ENCODE results near the gene PGR.
"Not testable (repeated sequence)": the region's sequence is repeated elsewhere in the genome, so short reads cannot be mapped to it uniquely, and the experiment has no call there.

The PGR gene

GRCh38 chr11:101014600-101015285 is 114.9 kb downstream of the PGR start:
- H3K4me1 ChIP-seq (ENCODE audit: control insufficient read depth in 1 of 2, insufficient read depth in 2 of 2, low read length in 2 of 2), result no peaks in the 10 kb centered on the region
- H3K4me3 ChIP-seq (ENCODE audit: low read depth in 1 of 2, low read length in 2 of 2), result no peak overlapping the region
- H3K27ac ChIP-seq (ENCODE audit: low read depth, low read length), result no peak overlapping the region
- H3K36me3 ChIP-seq (ENCODE audit: control insufficient read depth in 1 of 2, insufficient read depth in 2 of 2, low read length in 2 of 2), result no peaks in the 10 kb centered on the region
- H3K9me3 ChIP-seq (ENCODE audit: control insufficient read depth in 1 of 2, low read length in 2 of 2), result no peaks in the 10 kb centered on the region
- no peak overlapping the region for H3K9ac ChIP-seq (ENCODE audit: low read depth in 1 of 2, low read length in 2 of 2)
- H3K27me3 ChIP-seq (ENCODE audit: control insufficient read depth in 1 of 2, insufficient read depth in 2 of 2, low read length in 2 of 2), result no peaks in the 10 kb centered on the region

DNA sequence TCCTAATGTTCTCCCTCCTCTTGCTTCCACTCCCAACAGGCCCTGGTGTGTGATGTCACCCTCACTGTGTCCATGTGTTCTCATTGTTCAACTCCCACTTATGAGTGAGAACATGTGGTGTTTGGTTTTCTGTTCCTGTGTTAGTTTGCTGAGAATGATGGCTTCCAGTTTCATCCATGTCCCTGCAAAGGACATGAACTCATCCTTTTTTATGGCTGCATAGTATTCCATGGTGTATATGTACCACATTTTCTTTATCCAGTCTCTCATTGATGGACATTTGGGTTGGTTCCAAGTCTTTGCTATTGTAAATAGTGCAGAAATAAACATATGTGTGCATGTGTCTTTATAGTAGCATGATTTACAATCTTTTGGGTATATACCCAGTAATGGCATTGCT is 115.9 kb downstream of the PGR start:
- H3K27ac ChIP-seq (ENCODE audit: low read depth, low read length); H3K9ac ChIP-seq (ENCODE audit: low read depth in 1 of 2, low read length in 2 of 2); H3K9me3 ChIP-seq (ENCODE audit: control insufficient read depth in 1 of 2, low read length in 2 of 2); H3K4me1 ChIP-seq (ENCODE audit: control insufficient read depth in 1 of 2, insufficient read depth in 2 of 2, low read length in 2 of 2); H3K4me3 ChIP-seq (ENCODE audit: low read depth in 1 of 2, low read length in 2 of 2); H3K36me3 ChIP-seq (ENCODE audit: control insufficient read depth in 1 of 2, insufficient read depth in 2 of 2, low read length in 2 of 2); H3K27me3 ChIP-seq (ENCODE audit: control insufficient read depth in 1 of 2, insufficient read depth in 2 of 2, low read length in 2 of 2): not testable (repeated sequence)

DNA sequence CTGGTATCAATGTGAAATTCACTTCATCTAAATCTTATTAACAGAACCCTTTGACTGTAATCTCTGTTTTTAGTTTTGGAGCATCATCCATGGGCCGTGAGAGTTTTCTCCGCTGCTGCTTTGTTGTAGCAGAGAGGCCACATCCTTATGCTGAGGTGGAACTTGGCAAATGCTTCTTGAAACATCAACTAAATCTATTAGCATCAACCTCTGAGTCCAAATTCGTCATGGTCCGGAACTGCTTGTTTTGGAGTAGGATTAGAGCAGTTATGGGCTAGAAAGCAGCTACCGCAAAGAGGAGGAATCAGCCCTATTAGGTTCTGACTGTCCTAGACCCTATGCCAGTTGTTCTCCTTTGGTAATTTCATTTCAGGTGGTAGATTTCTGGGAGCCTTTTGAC is 117.7 kb downstream of the PGR start:
- H3K36me3 ChIP-seq (ENCODE audit: control insufficient read depth in 1 of 2, insufficient read depth in 2 of 2, low read length in 2 of 2), result no peaks in the 10 kb centered on the region
- H3K27me3 ChIP-seq (ENCODE audit: control insufficient read depth in 1 of 2, insufficient read depth in 2 of 2, low read length in 2 of 2), result no peaks in the 10 kb centered on the region
- no peaks in the 10 kb centered on the region for H3K9me3 ChIP-seq (ENCODE audit: control insufficient read depth in 1 of 2, low read length in 2 of 2)
- no peaks in the 10 kb centered on the region for H3K4me1 ChIP-seq (ENCODE audit: control insufficient read depth in 1 of 2, insufficient read depth in 2 of 2, low read length in 2 of 2)
- no peak overlapping the region for H3K27ac ChIP-seq (ENCODE audit: low read depth, low read length)
- no peak overlapping the region for H3K4me3 ChIP-seq (ENCODE audit: low read depth in 1 of 2, low read length in 2 of 2)
- H3K9ac ChIP-seq (ENCODE audit: low read depth in 1 of 2, low read length in 2 of 2), result no peak overlapping the region

- Histone ChIP-seq H3K9me3 (ENCODE audit: control insufficient read depth in 1 of 2, low read length in 2 of 2) (no peaks in the 10 kb centered on the region), H3K36me3 (ENCODE audit: control insufficient read depth in 1 of 2, insufficient read depth in 2 of 2, low read length in 2 of 2) (no peaks in the 10 kb centered on the region), H3K27me3 (ENCODE audit: control insufficient read depth in 1 of 2, insufficient read depth in 2 of 2, low read length in 2 of 2) (no peaks in the 10 kb centered on the region), H3K4me3 (ENCODE audit: low read depth in 1 of 2, low read length in 2 of 2) (no peak overlapping the region), H3K9ac (ENCODE audit: low read depth in 1 of 2, low read length in 2 of 2) (no peak overlapping the region), H3K27ac (ENCODE audit: low read depth, low read length) (no peak overlapping the region), H3K4me1 (ENCODE audit: control insufficient read depth in 1 of 2, insufficient read depth in 2 of 2, low read length in 2 of 2) (no peaks in the 10 kb centered on the region)
Observed at GRCh38 chr11:101010899-101011298, 118.7 kb downstream of the PGR start.

GRCh38 chr11:101009690-101010055 is 119.9 kb downstream of the PGR start:
- no peak overlapping the region for H3K27ac ChIP-seq (ENCODE audit: low read depth, low read length)
- no peak overlapping the region for H3K9ac ChIP-seq (ENCODE audit: low read depth in 1 of 2, low read length in 2 of 2)
- H3K9me3 ChIP-seq (ENCODE audit: control insufficient read depth in 1 of 2, low read length in 2 of 2), result no peaks in the 10 kb centered on the region
- no peaks in the 10 kb centered on the region for H3K4me1 ChIP-seq (ENCODE audit: control insufficient read depth in 1 of 2, insufficient read depth in 2 of 2, low read length in 2 of 2)
- H3K4me3 ChIP-seq (ENCODE audit: low read depth in 1 of 2, low read length in 2 of 2), result no peak overlapping the region
- H3K36me3 ChIP-seq (ENCODE audit: control insufficient read depth in 1 of 2, insufficient read depth in 2 of 2, low read length in 2 of 2), result no peaks in the 10 kb centered on the region
- no peaks in the 10 kb centered on the region for H3K27me3 ChIP-seq (ENCODE audit: control insufficient read depth in 1 of 2, insufficient read depth in 2 of 2, low read length in 2 of 2)

- Histone ChIP-seq H3K27ac (ENCODE audit: low read depth, low read length) (no peak overlapping the region), H3K4me1 (ENCODE audit: control insufficient read depth in 1 of 2, insufficient read depth in 2 of 2, low read length in 2 of 2) (no peaks in the 10 kb centered on the region), H3K36me3 (ENCODE audit: control insufficient read depth in 1 of 2, insufficient read depth in 2 of 2, low read length in 2 of 2) (no peaks in the 10 kb centered on the region), H3K9ac (ENCODE audit: low read depth in 1 of 2, low read length in 2 of 2) (no peak overlapping the region), H3K27me3 (ENCODE audit: control insufficient read depth in 1 of 2, insufficient read depth in 2 of 2, low read length in 2 of 2) (no peaks in the 10 kb centered on the region), H3K4me3 (ENCODE audit: low read depth in 1 of 2, low read length in 2 of 2) (no peak overlapping the region), H3K9me3 (ENCODE audit: control insufficient read depth in 1 of 2, low read length in 2 of 2) (no peaks in the 10 kb centered on the region)
Observed at GRCh38 chr11:101008961-101009689, 120.5 kb downstream of the PGR start.

DNA sequence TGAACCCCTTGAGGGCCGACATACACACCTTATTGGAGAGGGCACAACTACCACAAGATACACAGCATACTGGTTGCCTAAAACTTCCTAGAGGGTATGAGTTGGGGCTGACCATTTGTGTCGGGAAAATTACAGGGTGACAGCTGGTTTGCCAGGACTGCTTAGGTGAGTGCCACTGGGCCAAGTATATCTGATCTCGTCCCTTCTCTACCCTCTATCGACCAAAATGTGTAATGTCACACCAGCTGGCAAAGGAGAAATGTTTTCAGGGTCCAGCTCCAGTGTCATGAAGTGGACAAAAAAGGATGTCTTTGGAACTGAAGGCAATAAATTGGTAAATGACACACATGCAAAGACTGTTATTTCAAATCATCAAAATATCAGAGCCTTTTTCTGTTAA is 126.1 kb downstream of the PGR start:
- Histone ChIP-seq H3K27me3 (ENCODE audit: control insufficient read depth in 1 of 2, insufficient read depth in 2 of 2, low read length in 2 of 2) (no peaks in the 10 kb centered on the region), H3K36me3 (ENCODE audit: control insufficient read depth in 1 of 2, insufficient read depth in 2 of 2, low read length in 2 of 2) (no peaks in the 10 kb centered on the region), H3K4me3 (ENCODE audit: low read depth in 1 of 2, low read length in 2 of 2) (no peak overlapping the region), H3K4me1 (ENCODE audit: control insufficient read depth in 1 of 2, insufficient read depth in 2 of 2, low read length in 2 of 2) (no peaks in the 10 kb centered on the region), H3K27ac (ENCODE audit: low read depth, low read length) (no peak overlapping the region), H3K9me3 (ENCODE audit: control insufficient read depth in 1 of 2, low read length in 2 of 2) (no peaks in the 10 kb centered on the region), H3K9ac (ENCODE audit: low read depth in 1 of 2, low read length in 2 of 2) (no peak overlapping the region)

DNA sequence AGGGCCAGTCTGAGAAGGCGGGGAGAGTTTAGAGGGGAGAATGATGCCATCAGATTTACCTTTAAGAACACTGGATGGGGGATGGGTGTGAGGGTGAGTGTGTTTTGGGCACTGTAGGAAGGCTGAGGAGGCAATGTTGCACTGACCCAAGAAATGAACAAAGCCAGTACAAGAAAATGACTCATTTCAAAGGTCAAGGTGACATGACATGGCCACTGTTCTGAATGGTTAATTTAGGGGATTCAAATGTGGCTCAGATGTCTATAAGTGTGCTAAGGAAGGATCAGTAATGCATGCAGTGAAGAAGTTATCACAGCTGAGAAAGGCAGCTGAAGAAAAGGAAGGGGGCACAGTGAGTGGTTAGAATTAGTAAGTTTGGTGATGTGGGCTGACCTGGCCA is 129.9 kb downstream of the PGR start:
- no peaks in the 10 kb centered on the region for H3K4me1 ChIP-seq (ENCODE audit: control insufficient read depth in 1 of 2, insufficient read depth in 2 of 2, low read length in 2 of 2)
- no peak overlapping the region for H3K9ac ChIP-seq (ENCODE audit: low read depth in 1 of 2, low read length in 2 of 2)
- no peaks in the 10 kb centered on the region for H3K9me3 ChIP-seq (ENCODE audit: control insufficient read depth in 1 of 2, low read length in 2 of 2)
- no peaks in the 10 kb centered on the region for H3K27me3 ChIP-seq (ENCODE audit: control insufficient read depth in 1 of 2, insufficient read depth in 2 of 2, low read length in 2 of 2)
- H3K4me3 ChIP-seq (ENCODE audit: low read depth in 1 of 2, low read length in 2 of 2), result no peak overlapping the region
- no peaks in the 10 kb centered on the region for H3K36me3 ChIP-seq (ENCODE audit: control insufficient read depth in 1 of 2, insufficient read depth in 2 of 2, low read length in 2 of 2)
- no peak overlapping the region for H3K27ac ChIP-seq (ENCODE audit: low read depth, low read length)

DNA sequence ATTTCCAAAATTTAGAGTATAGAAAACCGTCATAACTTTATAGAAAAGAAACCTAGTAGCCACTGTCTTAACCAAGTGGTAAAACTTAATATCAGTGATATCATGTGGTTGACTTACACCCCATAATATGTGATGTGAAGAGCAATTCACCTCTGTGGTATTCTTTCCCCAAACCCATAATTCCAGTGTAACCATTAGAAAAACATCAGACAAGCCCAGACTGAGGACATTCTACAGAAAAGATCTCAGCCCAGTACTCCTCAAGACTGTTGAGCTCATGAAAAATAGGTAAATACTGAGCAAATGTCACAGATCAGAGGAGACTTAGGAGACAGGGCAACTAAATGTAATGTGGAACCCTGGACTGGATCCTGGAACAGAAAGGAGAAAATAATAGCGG is 134.6 kb downstream of the PGR start:
- H3K4me3 ChIP-seq (ENCODE audit: low read depth in 1 of 2, low read length in 2 of 2), result no peak overlapping the region
- H3K9ac ChIP-seq (ENCODE audit: low read depth in 1 of 2, low read length in 2 of 2), result no peak overlapping the region
- no peaks in the 10 kb centered on the region for H3K9me3 ChIP-seq (ENCODE audit: control insufficient read depth in 1 of 2, low read length in 2 of 2)
- no peaks in the 10 kb centered on the region for H3K36me3 ChIP-seq (ENCODE audit: control insufficient read depth in 1 of 2, insufficient read depth in 2 of 2, low read length in 2 of 2)
- no peaks in the 10 kb centered on the region for H3K27me3 ChIP-seq (ENCODE audit: control insufficient read depth in 1 of 2, insufficient read depth in 2 of 2, low read length in 2 of 2)
- H3K27ac ChIP-seq (ENCODE audit: low read depth, low read length), result no peak overlapping the region
- H3K4me1 ChIP-seq (ENCODE audit: control insufficient read depth in 1 of 2, insufficient read depth in 2 of 2, low read length in 2 of 2), result no peaks in the 10 kb centered on the region

GRCh38 chr11:100991541-100991940 is 138.1 kb downstream of the PGR start:
- Histone ChIP-seq H3K9me3 (ENCODE audit: control insufficient read depth in 1 of 2, low read length in 2 of 2) (no peaks in the 10 kb centered on the region), H3K4me1 (ENCODE audit: control insufficient read depth in 1 of 2, insufficient read depth in 2 of 2, low read length in 2 of 2) (no peaks in the 10 kb centered on the region), H3K27ac (ENCODE audit: low read depth, low read length) (no peak overlapping the region), H3K9ac (ENCODE audit: low read depth in 1 of 2, low read length in 2 of 2) (no peak overlapping the region), H3K4me3 (ENCODE audit: low read depth in 1 of 2, low read length in 2 of 2) (no peak overlapping the region), H3K36me3 (ENCODE audit: control insufficient read depth in 1 of 2, insufficient read depth in 2 of 2, low read length in 2 of 2) (peaks cover 0 to 5% of the 10 kb centered on the region in 2 donors), H3K27me3 (ENCODE audit: control insufficient read depth in 1 of 2, insufficient read depth in 2 of 2, low read length in 2 of 2) (no peaks in the 10 kb centered on the region)
